SK-N-SH (cell line): Measurements from ENCODE around the gene AKR1C3. TPM values are rescaled to one million over a fixed set of nuclear protein-coding genes. Genes with fewer than 3 reads are reported as not detected.

Experiments
- CTCF ChIA-PET: fragments of 300-600, 350-600 bp; formaldehyde crosslinking; extraction: SDS; loops from one replicate; lab custom pipeline; 2021; lab: Yijun Ruan, JAX
- POLR2A ChIA-PET: fragments of 350-600 bp; sonication (Branson Sonifier 250); formaldehyde crosslinking; extraction: SDS; loops from one replicate; lab custom pipeline; 2020; ENCODE audit warnings: antibody characterized with exemption, inconsistent platforms; lab: Yijun Ruan, JAX
- DNase-seq: peaks from one replicate; pipeline ENCODE4 v3.0.0; 2012
- H2AFZ ChIP-seq: fragments of 200-600 bp; sonication (generic); 2 replicates; pipeline ENCODE4 v1.8.1; 2016; ENCODE audit warnings: antibody characterized with exemption, mild to moderate bottlenecking, low read depth
- H3F3A ChIP-seq: fragments of 200-600 bp; sonication (generic); replicated peaks from 2 replicates; pipeline ENCODE3; 2016; ENCODE audit warnings: antibody characterized with exemption, mild to moderate bottlenecking; ENCODE audit not compliant: insufficient read depth
- H3K27ac ChIP-seq, 2 experiments: fragments of 200-500 bp in 1 of 2; fragments of 200-600 bp in 1 of 2; sonication (Bioruptor generic) in 1 of 2; sonication (generic), shearing (Covaris generic) in 1 of 2; 2 replicates each; pipeline versions ENCODE4 v1.5.1 to v1.6.1; 2014 to 2016; ENCODE audit warnings: low read depth in 2 of 2, inconsistent platforms in 1 of 2, low read length in 1 of 2, mild to moderate bottlenecking in 1 of 2, mixed read lengths in 1 of 2
- H3K27me3 ChIP-seq: fragments of 200-600 bp; sonication (generic), shearing (Covaris generic); 2 replicates; pipeline ENCODE4 v1.6.1; 2016; ENCODE audit warnings: mixed run types; ENCODE audit not compliant: insufficient read depth
- H3K36me3 ChIP-seq, 2 experiments: fragments of 200-500 bp in 1 of 2; fragments of 200-600 bp in 1 of 2; sonication (Bioruptor generic) in 1 of 2; sonication (generic) in 1 of 2; replicated peaks in 1 of 2; 2 replicates each; pipeline versions ENCODE3 to v1.5.1; 2014 to 2016; ENCODE audit warnings: low read length in 1 of 2, mild to moderate bottlenecking in 1 of 2; ENCODE audit not compliant: insufficient read depth in 2 of 2, control insufficient read depth in 1 of 2
- H3K4me1 ChIP-seq, 2 experiments: fragments of 200-500 bp in 1 of 2; fragments of 200-600 bp in 1 of 2; sonication (Bioruptor generic) in 1 of 2; sonication (generic), shearing (Covaris generic) in 1 of 2; 2 replicates each; pipeline versions ENCODE4 v1.5.1 to v1.6.1; 2014 to 2016; ENCODE audit warnings: low read depth in 1 of 2, low read length in 1 of 2, mixed run types in 1 of 2; ENCODE audit not compliant: insufficient read depth in 2 of 2, control insufficient read depth in 1 of 2
- H3K4me2 ChIP-seq: fragments of 200-600 bp; sonication (generic), shearing (Covaris generic); 2 replicates; pipeline ENCODE4 v1.6.1; 2017; ENCODE audit warnings: mixed run types
- H3K4me3 ChIP-seq, 2 experiments: fragments of 200-500 bp in 1 of 2; fragments of 200-600 bp in 1 of 2; sonication (Bioruptor generic) in 1 of 2; sonication (generic), shearing (Covaris generic) in 1 of 2; 2 replicates each; pipeline versions ENCODE4 v1.5.1 to v1.8.1; 2014 to 2016; ENCODE audit warnings: low read depth in 2 of 2, inconsistent platforms in 1 of 2, low read length in 1 of 2, mild to moderate bottlenecking in 1 of 2, mixed read lengths in 1 of 2, moderate library complexity in 1 of 2
- H3K79me2 ChIP-seq: fragments of 200-600 bp; sonication (generic); 2 replicates; pipeline ENCODE4 v1.8.1; 2017; ENCODE audit warnings: mild to moderate bottlenecking; ENCODE audit not compliant: insufficient read depth
- H3K9ac ChIP-seq: fragments of 200-600 bp; sonication (generic); 2 replicates; pipeline ENCODE4 v1.6.1; 2017; ENCODE audit warnings: mixed run types
- H3K9me2 ChIP-seq: fragments of 200-600 bp; sonication (generic); 2 replicates; pipeline ENCODE4 v1.6.1; 2017; ENCODE audit warnings: mixed run types
- H3K9me3 ChIP-seq: fragments of 200-600 bp; sonication (generic); 2 replicates; pipeline ENCODE4 v1.6.1; 2017; ENCODE audit warnings: mixed run types, mild to moderate bottlenecking, moderate library complexity
- H4K20me1 ChIP-seq: fragments of 200-600 bp; sonication (generic); 2 replicates; pipeline ENCODE4 v1.6.1; 2017; ENCODE audit warnings: mild to moderate bottlenecking, mixed run types; ENCODE audit not compliant: insufficient read depth
- EZH2phosphoT487 ChIP-seq: fragments of 200-600 bp; sonication (generic); IDR thresholded peaks from 2 replicates; pipeline ENCODE4 v1.6.1; 2017; ENCODE audit warnings: low read depth, mixed run types, mild to moderate bottlenecking, antibody characterized with exemption, moderate library complexity, borderline replicate concordance
- FOXM1 ChIP-seq: IDR thresholded peaks from 2 replicates; pipeline ENCODE4 v1.4.0; 2012; ENCODE audit warnings: low read depth, mild to moderate bottlenecking
- GABPA ChIP-seq: IDR thresholded peaks from 2 replicates; pipeline ENCODE4 v1.4.0; 2012; ENCODE audit warnings: low read depth, mild to moderate bottlenecking
- IRF3 ChIP-seq: fragments of 150-350 bp; IDR thresholded peaks from 2 replicates; pipeline ENCODE4 v1.6.1; 2016; ENCODE audit warnings: mild to moderate bottlenecking, low read depth, low read length
- JUND ChIP-seq: IDR thresholded peaks from 2 replicates; pipeline ENCODE4 v1.4.0; 2012
- MXI1 ChIP-seq: IDR thresholded peaks from 2 replicates; pipeline ENCODE4 v1.6.1; 2012; ENCODE audit warnings: mild to moderate bottlenecking, low read depth, low read length, improper control_type of control experiment
- NFIC ChIP-seq: IDR thresholded peaks from 2 replicates; pipeline ENCODE4 v1.4.0; 2012; ENCODE audit warnings: borderline replicate concordance
- POLR2AphosphoS5 ChIP-seq: IDR thresholded peaks from 2 replicates; pipeline ENCODE4 v1.6.1; 2012; ENCODE audit warnings: low read depth, low read length
- RXRA ChIP-seq: IDR thresholded peaks from 2 replicates; pipeline ENCODE4 v1.4.0; 2012; ENCODE audit warnings: low read depth, mild to moderate bottlenecking, borderline replicate concordance
- TCF12 ChIP-seq: IDR thresholded peaks from 2 replicates; pipeline ENCODE4 v1.4.0; 2012
- TEAD4 ChIP-seq: IDR thresholded peaks from 2 replicates; pipeline ENCODE4 v1.4.0; 2012; ENCODE audit warnings: mild to moderate bottlenecking, borderline replicate concordance; ENCODE audit not compliant: insufficient read depth
- YY1 ChIP-seq: IDR thresholded peaks from 2 replicates; pipeline ENCODE4 v1.4.0; 2012; ENCODE audit warnings: low read depth, mild to moderate bottlenecking
- WGBS: methylation state at CpG from one replicate; pipeline ENCODE4 v1.1.6; 2017; ENCODE audit warnings: low lambda C conversion rate; 5-methylcytosine and 5-hydroxymethylcytosine counted together
- polyA plus RNA-seq, 3 experiments: library from polyadenylated mRNA; depleted of rRNA; stranded (reverse); fragments of >200 nt; gene quantifications; 2 replicates each; pipeline ENCODE4 v1.2.3, GENCODE V29; 2012
- TF ChIP-seq, protein P1 (sequence below): fragments of 150-350 bp; IDR thresholded peaks from 2 replicates; pipeline ENCODE4 v1.6.1; 2017; ENCODE audit warnings: antibody characterized with exemption, low read length, low read depth, borderline replicate concordance
- TF ChIP-seq, protein P2 (sequence below): IDR thresholded peaks from 2 replicates; pipeline ENCODE4 v1.4.0; 2012; ENCODE audit warnings: low read depth, borderline replicate concordance

AKR1C3 gene
- polyA plus RNA-seq, 1 of the 3 experiments (the other 2 are of a cell fraction) = 0.28 TPM

GRCh38 chr10:5105626-5106025 lies 11.4 kb downstream of the AKR1C3 start:
- Histone ChIP-seq H3K9me2 (no peaks in the 10 kb centered on the region), H3K4me1 (no peaks in the 10 kb centered on the region), H3K4me2 (no peak overlapping the region), H3K36me3 (no peaks in the 10 kb centered on the region), H3K27ac (no peak overlapping the region), H2AFZ (no peak overlapping the region), H3K9me3 (no peaks in the 10 kb centered on the region), H3K4me3 (no peak overlapping the region), H3F3A (no peaks in the 10 kb centered on the region), H3K79me2 (no peaks in the 10 kb centered on the region), H4K20me1 (no peaks in the 10 kb centered on the region), H3K27me3 (no peaks in the 10 kb centered on the region), H3K9ac (no peak overlapping the region)
- ChIA-PET CTCF (interaction anchor here (0.9 to 1.4 kb wide), 3 partner anchors 9 to 254 kb away, joined by 3 to 4 read pairs (median 4); partner anchors contain the start of gene AKR1C3), POLR2A (no interaction called here)
- WGBS = 31% methylated on average over 1 of the region's 1 CpG
- no peak for DNase-seq
- TF ChIP-seq YY1 (no peak), TEAD4 (no peak)

- no peaks in the 10 kb centered on the region for H3K79me2 ChIP-seq
- no peak overlapping the region for H3K4me3 ChIP-seq
- no peak overlapping the region for H3K9ac ChIP-seq
- H3F3A ChIP-seq = no peaks in the 10 kb centered on the region
- ChIA-PET POLR2A (no interaction called here), CTCF (interaction anchor here (1.4 kb wide), 1 partner anchor 255 kb away, joined by 4 read pairs; no protein-coding TSS in a partner anchor)
- H3K9me3 ChIP-seq = no peaks in the 10 kb centered on the region
- WGBS = 50% methylated on average over 1 of the region's 1 CpG
- no peak for TF ChIP-seq EZH2phosphoT487
- TF ChIP-seq MXI1 = no peak
- no peak for TF ChIP-seq GABPA
- no peaks in the 10 kb centered on the region for H3K4me1 ChIP-seq
- no peaks in the 10 kb centered on the region for H4K20me1 ChIP-seq
- no peaks in the 10 kb centered on the region for H3K27me3 ChIP-seq
- H3K27ac ChIP-seq = no peak overlapping the region
- no peaks in the 10 kb centered on the region for H3K36me3 ChIP-seq
- no peak for DNase-seq
- no peaks in the 10 kb centered on the region for H3K9me2 ChIP-seq
- H3K4me2 ChIP-seq = no peak overlapping the region
- no peak overlapping the region for H2AFZ ChIP-seq
Observed at GRCh38 chr10:5106553-5106952, 12.3 kb downstream of the AKR1C3 start.

GRCh38 chr10:5107860-5108526 lies 13.8 kb downstream of the AKR1C3 start:
- no peaks in the 10 kb centered on the region for H3K79me2 ChIP-seq
- POLR2A ChIA-PET = no interaction called here
- no peak overlapping the region for H3K4me3 ChIP-seq
- no peak for TF ChIP-seq POLR2AphosphoS5
- no peak for TF ChIP-seq JUND
- TF ChIP-seq, protein P1, sequence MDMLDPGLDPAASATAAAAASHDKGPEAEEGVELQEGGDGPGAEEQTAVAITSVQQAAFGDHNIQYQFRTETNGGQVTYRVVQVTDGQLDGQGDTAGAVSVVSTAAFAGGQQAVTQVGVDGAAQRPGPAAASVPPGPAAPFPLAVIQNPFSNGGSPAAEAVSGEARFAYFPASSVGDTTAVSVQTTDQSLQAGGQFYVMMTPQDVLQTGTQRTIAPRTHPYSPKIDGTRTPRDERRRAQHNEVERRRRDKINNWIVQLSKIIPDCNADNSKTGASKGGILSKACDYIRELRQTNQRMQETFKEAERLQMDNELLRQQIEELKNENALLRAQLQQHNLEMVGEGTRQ = no peak
- TF ChIP-seq IRF3 = no peak
- TF ChIP-seq FOXM1 = no peak
- no peak for TF ChIP-seq TCF12
- no peak for TF ChIP-seq TEAD4
- no peak for TF ChIP-seq NFIC
- TF ChIP-seq, protein P2, sequence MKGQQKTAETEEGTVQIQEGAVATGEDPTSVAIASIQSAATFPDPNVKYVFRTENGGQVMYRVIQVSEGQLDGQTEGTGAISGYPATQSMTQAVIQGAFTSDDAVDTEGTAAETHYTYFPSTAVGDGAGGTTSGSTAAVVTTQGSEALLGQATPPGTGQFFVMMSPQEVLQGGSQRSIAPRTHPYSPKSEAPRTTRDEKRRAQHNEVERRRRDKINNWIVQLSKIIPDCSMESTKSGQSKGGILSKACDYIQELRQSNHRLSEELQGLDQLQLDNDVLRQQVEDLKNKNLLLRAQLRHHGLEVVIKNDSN = no peak
- no peak for TF ChIP-seq RXRA
- CTCF ChIA-PET = interaction anchor here (0.8 to 1.0 kb wide), 2 partner anchors 13 kb away, joined by 3 to 4 read pairs; partner anchors contain the start of gene AKR1C3
- H3K4me2 ChIP-seq = no peak overlapping the region
- H3K27ac ChIP-seq = no peak overlapping the region
- H3K9me2 ChIP-seq = no peaks in the 10 kb centered on the region
- WGBS = 39% methylated on average over 8 of the region's 8 CpGs
- H2AFZ ChIP-seq = no peak overlapping the region
- no peaks in the 10 kb centered on the region for H3K27me3 ChIP-seq
- no peaks in the 10 kb centered on the region for H4K20me1 ChIP-seq
- H3K4me1 ChIP-seq = no peaks in the 10 kb centered on the region
- no peaks in the 10 kb centered on the region for H3F3A ChIP-seq
- no peak for DNase-seq
- no peaks in the 10 kb centered on the region for H3K9me3 ChIP-seq
- H3K36me3 ChIP-seq = no peaks in the 10 kb centered on the region
- no peak overlapping the region for H3K9ac ChIP-seq
